D721Med (cell line): Measurements from ENCODE around the gene CTXN1.

Source experiments
- DNase-seq: peaks from one replicate; pipeline ENCODE4 v3.0.0; 2011; ENCODE audit warnings: low spot score; ENCODE audit not compliant: insufficient read length
- FAIRE-seq: peaks from 2 replicates; lab custom pipeline; 2011; peaks lifted over from hg19 to GRCh38; lab: Jason Lieb, UNC
- CTCF ChIP-seq: IDR thresholded peaks from 2 replicates; pipeline ENCODE4 v1.5.1; 2012; ENCODE audit warnings: mild to moderate bottlenecking, control low read depth; ENCODE audit not compliant: insufficient read depth; ENCODE audit errors: missing control alignments

CTXN1 gene

GRCh38 chr19:7926021-7926726, at the start of gene CTXN1:
TSS of gene CTXN1 (minus strand) at chr19:7926135. CDS start at chr19:7925538, 597 bp downstream.
- FAIRE-seq (no peak), DNase-seq (peak; percentile 84)
- TF ChIP-seq CTCF, result no peak

- no peak for DNase-seq
- no peak for FAIRE-seq
- no peak for TF ChIP-seq CTCF
These were observed 49.1 kb upstream of the CTXN1 start for GRCh38 chr19:7975037-7975436.

GRCh38 chr19:7973883-7974282, 47.9 kb upstream of the CTXN1 start:
- TF ChIP-seq CTCF, result no peak
- no peak for FAIRE-seq
- DNase-seq, result no peak

- TF ChIP-seq CTCF, result no peak
- DNase-seq (no peak), FAIRE-seq (no peak)
These were observed 45.9 kb upstream of the CTXN1 start for GRCh38 chr19:7971553-7972520.

GRCh38 chr19:7970716-7971448, 44.9 kb upstream of the CTXN1 start:
- peak; percentile 62 for TF ChIP-seq CTCF
- DNase-seq, result no peak
- FAIRE-seq, result no peak

- DNase-seq, result no peak
- TF ChIP-seq CTCF, result no peak
- FAIRE-seq, result no peak
These were observed 43.6 kb upstream of the CTXN1 start for GRCh38 chr19:7969555-7969939.
